Spinal cord (tissue), 10 donors: ENCODE measurements around the gene SPTBN1. TPM values are rescaled to one million over a fixed set of nuclear protein-coding genes. Genes with fewer than 3 reads are reported as not detected.

Experiments
- DNase-seq, 6 donors: peaks; one replicate each; pipeline versions ENCODE4 v3.0.0 to v3.0.0-alpha.2; 2013 to 2015; ENCODE audit warnings: low spot score in 6 of 6, low read depth in 4 of 6
- H3K27ac ChIP-seq: one replicate; pipeline ENCODE4 v1.5.1; 2013; ENCODE audit warnings: low read depth, low read length, control low read depth
- H3K27me3 ChIP-seq: one replicate; pipeline ENCODE4 v1.6.1; 2013; ENCODE audit warnings: low read length; ENCODE audit not compliant: control insufficient read depth, insufficient read depth
- H3K36me3 ChIP-seq: one replicate; pipeline ENCODE4 v1.6.1; 2013; ENCODE audit warnings: low read length; ENCODE audit not compliant: control insufficient read depth, insufficient read depth
- H3K4me1 ChIP-seq: one replicate; pipeline ENCODE4 v1.6.1; 2013; ENCODE audit warnings: low read length; ENCODE audit not compliant: control insufficient read depth, insufficient read depth
- H3K4me3 ChIP-seq: one replicate; pipeline ENCODE4 v1.5.1; 2013; ENCODE audit warnings: low read depth, low read length, control low read depth
- H3K9me3 ChIP-seq: one replicate; pipeline ENCODE4 v1.6.1; 2013; ENCODE audit warnings: low read length; ENCODE audit not compliant: control insufficient read depth, insufficient read depth
- WGBS: methylation state at CpG from one replicate; pipeline ENCODE4 v1.1.5; 2013; ENCODE audit warnings: missing lambda C conversion rate; ENCODE audit not compliant: insufficient coverage; 5-methylcytosine and 5-hydroxymethylcytosine counted together
- polyA plus RNA-seq, 2 donors: library from polyadenylated mRNA; unstranded; fragments of 120-200 nt; gene quantifications; one replicate each; pipeline ENCODE4 v1.2.1, GENCODE V29; 2013; ENCODE audit not compliant: insufficient read length in 2 of 2
- total RNA-seq, 2 donors: library from RNA; depleted of rRNA in 1 of 2; stranded (reverse); fragments of 120-200 nt in 1 of 2; fragments of >200 nt in 1 of 2; gene quantifications; one replicate each; pipeline versions ENCODE4 v1.2.3 to v1.2.4, GENCODE V29; 2013 to 2014
- donor health status: healthy.

The SPTBN1 gene
- total and polyA plus RNA-seq, 4 donors: 351 to 501 (median 426) TPM

DNA sequence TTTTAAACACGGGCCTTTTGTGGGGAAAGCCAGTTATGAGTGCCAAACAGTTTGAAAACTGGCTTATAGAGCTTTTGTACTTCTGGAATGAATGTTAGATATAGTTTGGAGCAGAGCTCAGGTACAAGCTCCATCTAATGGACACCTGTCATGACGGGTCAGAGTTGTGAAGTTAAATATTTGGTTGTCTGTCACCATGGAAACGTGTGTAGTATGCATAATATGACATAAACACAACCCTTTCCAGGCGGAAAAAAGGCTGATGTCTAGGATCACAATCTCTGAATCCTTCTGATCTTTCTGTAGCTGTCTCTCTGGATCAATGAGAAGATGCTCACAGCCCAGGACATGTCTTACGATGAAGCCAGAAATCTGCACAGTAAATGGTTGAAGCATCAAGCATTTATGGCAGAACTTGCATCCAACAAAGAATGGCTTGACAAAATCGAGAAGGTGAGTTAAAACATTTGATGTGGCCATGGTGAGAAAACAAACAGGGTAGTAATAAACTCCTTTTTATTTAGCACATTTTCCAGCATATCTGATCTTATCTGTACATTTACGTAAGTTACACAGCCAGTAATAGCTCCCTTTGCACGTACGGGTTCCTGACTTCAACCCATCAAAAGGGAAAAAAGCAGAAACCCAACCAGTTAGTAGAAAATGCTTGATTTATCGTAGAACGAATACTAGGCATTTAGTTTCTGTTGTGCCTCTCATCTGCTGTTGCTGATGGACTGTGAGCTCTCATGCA is 186.7 kb downstream of the SPTBN1 start:
- peak overlapping the region; percentile 16 for H3K27ac ChIP-seq
- DNase-seq: no peak
- H3K27me3 ChIP-seq: no peaks in the 10 kb centered on the region
- 74% methylated on average over 7 of the region's 11 CpGs for WGBS
- H3K4me1 ChIP-seq: peaks cover 8% of the 10 kb centered on the region
- no peak overlapping the region for H3K4me3 ChIP-seq
- no peaks in the 10 kb centered on the region for H3K9me3 ChIP-seq
- peaks cover 56% of the 10 kb centered on the region for H3K36me3 ChIP-seq

GRCh38 chr2:54644236-54644635 is 188.1 kb downstream of the SPTBN1 start:
- 88% methylated on average over 4 of the region's 4 CpGs for WGBS
- Histone ChIP-seq H3K36me3 (peaks cover 62% of the 10 kb centered on the region), H3K4me1 (peaks cover 8% of the 10 kb centered on the region), H3K27ac (no peak overlapping the region), H3K4me3 (no peak overlapping the region), H3K27me3 (no peaks in the 10 kb centered on the region), H3K9me3 (no peaks in the 10 kb centered on the region)
- no peak for DNase-seq

- Histone ChIP-seq H3K27ac (no peak overlapping the region), H3K36me3 (peaks cover 61% of the 10 kb centered on the region)
- WGBS: 93% methylated on average over 14 of the region's 16 CpGs
These were observed 190.2 kb downstream of the SPTBN1 start for GRCh38 chr2:54646170-54646927.

GRCh38 chr2:54648256-54648655 is 192.1 kb downstream of the SPTBN1 start:
- H3K27ac ChIP-seq: no peak overlapping the region
- peaks cover 60% of the 10 kb centered on the region for H3K36me3 ChIP-seq
- H3K4me3 ChIP-seq: no peak overlapping the region
- DNase-seq: no peak
- no peaks in the 10 kb centered on the region for H3K27me3 ChIP-seq
- no peaks in the 10 kb centered on the region for H3K9me3 ChIP-seq
- H3K4me1 ChIP-seq: no peaks in the 10 kb centered on the region
- WGBS: 96% methylated on average over 3 of the region's 3 CpGs

More at GRCh38 chr2:54646170-54646927, 190.2 kb downstream of the SPTBN1 start:
- DNase-seq: no peak
- H3K4me1 ChIP-seq: peaks cover 8% of the 10 kb centered on the region
- no peaks in the 10 kb centered on the region for H3K9me3 ChIP-seq
- no peaks in the 10 kb centered on the region for H3K27me3 ChIP-seq
- H3K4me3 ChIP-seq: no peak overlapping the region

- Histone ChIP-seq H3K9me3 (no peaks in the 10 kb centered on the region), H3K4me3 (no peak overlapping the region), H3K36me3 (peaks cover 61% of the 10 kb centered on the region), H3K27ac (no peak overlapping the region), H3K27me3 (no peaks in the 10 kb centered on the region), H3K4me1 (no peaks in the 10 kb centered on the region)
- WGBS: 100% methylated on average over 4 of the region's 4 CpGs
- no peak for DNase-seq
These were observed 193.1 kb downstream of the SPTBN1 start for GRCh38 chr2:54649191-54649590.

- Histone ChIP-seq H3K4me1 (no peaks in the 10 kb centered on the region), H3K27me3 (no peaks in the 10 kb centered on the region), H3K36me3 (peaks cover 58% of the 10 kb centered on the region), H3K9me3 (no peaks in the 10 kb centered on the region), H3K27ac (no peak overlapping the region), H3K4me3 (no peak overlapping the region)
- 98% methylated on average over 11 of the region's 12 CpGs for WGBS
- DNase-seq: no peak
These were observed 193.5 kb downstream of the SPTBN1 start for GRCh38 chr2:54649633-54650032.

DNA sequence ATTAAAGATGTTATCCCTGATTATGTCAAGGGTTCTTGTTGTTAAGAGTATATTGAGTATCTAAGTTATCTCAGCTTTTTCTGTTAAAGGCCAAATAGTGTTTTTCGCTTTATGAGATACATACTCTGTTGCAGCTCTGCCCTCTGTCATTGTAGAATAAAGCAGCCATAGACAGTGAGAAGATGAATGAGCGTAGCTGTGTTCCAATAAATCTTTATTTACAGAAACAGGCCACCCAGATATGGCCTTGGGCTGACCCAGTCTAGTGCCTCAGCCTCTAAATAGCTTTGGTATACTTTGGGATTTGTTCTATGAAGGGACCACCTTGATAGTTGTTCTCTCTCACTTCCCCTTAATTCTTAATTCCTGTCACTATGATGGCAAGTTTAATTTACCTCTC is 194.5 kb downstream of the SPTBN1 start:
- Histone ChIP-seq H3K4me3 (no peak overlapping the region), H3K4me1 (no peaks in the 10 kb centered on the region), H3K36me3 (peaks cover 55% of the 10 kb centered on the region), H3K9me3 (no peaks in the 10 kb centered on the region), H3K27ac (no peak overlapping the region), H3K27me3 (no peaks in the 10 kb centered on the region)
- WGBS: no CpG with 5 or more reads among the region's 2 CpGs
- no peak for DNase-seq

DNA sequence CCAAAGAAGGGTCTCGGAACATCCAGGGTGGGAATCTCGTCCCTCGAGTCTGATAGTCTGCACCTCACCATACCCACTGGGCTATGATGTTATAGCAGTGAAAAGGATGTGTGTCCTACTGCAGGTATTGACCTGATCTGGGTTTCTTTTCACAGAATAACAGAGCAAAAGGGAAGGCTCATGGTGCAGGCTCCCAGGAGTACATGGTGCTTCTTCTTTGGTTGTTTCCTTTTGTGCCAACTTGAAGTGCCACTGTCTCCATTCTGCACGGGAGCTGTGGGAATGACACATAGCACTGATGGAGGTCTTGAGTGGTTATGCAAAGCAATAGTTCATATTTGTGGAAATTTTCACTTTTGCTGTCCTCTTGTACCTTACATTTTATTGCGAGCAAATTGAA is 195.2 kb downstream of the SPTBN1 start:
- Histone ChIP-seq H3K4me1 (no peaks in the 10 kb centered on the region), H3K4me3 (no peak overlapping the region), H3K9me3 (no peaks in the 10 kb centered on the region), H3K36me3 (peaks cover 49% of the 10 kb centered on the region), H3K27me3 (no peaks in the 10 kb centered on the region), H3K27ac (no peak overlapping the region)
- no peak for DNase-seq
- no CpG with 5 or more reads among the region's 5 CpGs for WGBS

GRCh38 chr2:54652540-54652939 is 196.4 kb downstream of the SPTBN1 start:
- no peak overlapping the region for H3K27ac ChIP-seq
- no peak for DNase-seq
- peaks cover 37% of the 10 kb centered on the region for H3K36me3 ChIP-seq
- H3K27me3 ChIP-seq: no peaks in the 10 kb centered on the region
- no peaks in the 10 kb centered on the region for H3K9me3 ChIP-seq
- no peaks in the 10 kb centered on the region for H3K4me1 ChIP-seq
- WGBS: no CpG with 5 or more reads among the region's 1 CpG
- no peak overlapping the region for H3K4me3 ChIP-seq
